ENCODE measurements around the gene CAPN13.

The CAPN13 gene

GRCh38 chr2:30809938-30810337 lies 2.7 kb upstream of the CAPN13 start:
- Histone ChIP-seq H3K27me3 (ENCODE audit: insufficient read depth, low read length, poor library complexity, severe bottlenecking) (no peaks in the 10 kb centered on the region), H3K4me1 (ENCODE audit: insufficient read depth, low read length, poor library complexity, severe bottlenecking) (no peaks in the 10 kb centered on the region), H3K79me2 (ENCODE audit: insufficient read depth, low read length) (no peaks in the 10 kb centered on the region), H3F3A (ENCODE audit: low read depth) (no peaks in the 10 kb centered on the region), H3K9ac (ENCODE audit: low read depth, low read length, poor library complexity, severe bottlenecking) (no peak overlapping the region), H3K4me2 (ENCODE audit: low read depth, low read length, poor library complexity, severe bottlenecking) (no peak overlapping the region), H3K36me3 (ENCODE audit: insufficient read depth, low read length) (no peaks in the 10 kb centered on the region), H3K9me2 (replicated peaks; ENCODE audit: low read depth, low read length) (no peaks in the 10 kb centered on the region), H2AFZ (ENCODE audit: low read length) (no peak overlapping the region), H3K4me3 (ENCODE audit: low read length, poor library complexity, severe bottlenecking) (no peak overlapping the region), H3K9me3 (ENCODE audit: insufficient read depth, low read depth, low read length) (no peaks in the 10 kb centered on the region), H4K20me1 (ENCODE audit: insufficient read depth, low read length, poor library complexity, severe bottlenecking) (no peaks in the 10 kb centered on the region)
- TF ChIP-seq EZH2phosphoT487 (IDR thresholded peaks at IDR 0.05; ENCODE audit: borderline replicate concordance), result no peak

GRCh38 chr2:30808695-30809094 lies 1.4 kb upstream of the CAPN13 start:
- H3K27me3 ChIP-seq (ENCODE audit: insufficient read depth, low read length, poor library complexity, severe bottlenecking), result no peaks in the 10 kb centered on the region
- H3F3A ChIP-seq (ENCODE audit: low read depth), result no peaks in the 10 kb centered on the region
- H3K4me3 ChIP-seq (ENCODE audit: low read length, poor library complexity, severe bottlenecking), result no peak overlapping the region
- H3K79me2 ChIP-seq (ENCODE audit: insufficient read depth, low read length), result no peaks in the 10 kb centered on the region
- H3K9me2 ChIP-seq (replicated peaks; ENCODE audit: low read depth, low read length), result no peaks in the 10 kb centered on the region
- no peaks in the 10 kb centered on the region for H3K36me3 ChIP-seq (ENCODE audit: insufficient read depth, low read length)
- H3K9me3 ChIP-seq (ENCODE audit: insufficient read depth, low read depth, low read length), result no peaks in the 10 kb centered on the region
- H3K4me2 ChIP-seq (ENCODE audit: low read depth, low read length, poor library complexity, severe bottlenecking), result no peak overlapping the region
- TF ChIP-seq EZH2phosphoT487 (IDR thresholded peaks at IDR 0.05; ENCODE audit: borderline replicate concordance), result no peak
- TF ChIP-seq CTCF (conservative IDR thresholded peaks at IDR 0.05; ENCODE audit: low read length), result no peak
- no peak overlapping the region for H3K9ac ChIP-seq (ENCODE audit: low read depth, low read length, poor library complexity, severe bottlenecking)
- no peaks in the 10 kb centered on the region for H3K4me1 ChIP-seq (ENCODE audit: insufficient read depth, low read length, poor library complexity, severe bottlenecking)
- H4K20me1 ChIP-seq (ENCODE audit: insufficient read depth, low read length, poor library complexity, severe bottlenecking), result no peaks in the 10 kb centered on the region
- no peak overlapping the region for H2AFZ ChIP-seq (ENCODE audit: low read length)

GRCh38 chr2:30803281-30803680 lies 4.0 kb downstream of the CAPN13 start:
- Histone ChIP-seq H3K36me3 (ENCODE audit: insufficient read depth, low read length) (no peaks in the 10 kb centered on the region), H3K9ac (ENCODE audit: low read depth, low read length, poor library complexity, severe bottlenecking) (no peak overlapping the region), H3K9me3 (ENCODE audit: insufficient read depth, low read depth, low read length) (no peaks in the 10 kb centered on the region), H4K20me1 (ENCODE audit: insufficient read depth, low read length, poor library complexity, severe bottlenecking) (no peaks in the 10 kb centered on the region), H3K4me3 (ENCODE audit: low read length, poor library complexity, severe bottlenecking) (no peak overlapping the region), H3K27me3 (ENCODE audit: insufficient read depth, low read length, poor library complexity, severe bottlenecking) (no peaks in the 10 kb centered on the region), H3K9me2 (replicated peaks; ENCODE audit: low read depth, low read length) (no peaks in the 10 kb centered on the region), H3F3A (ENCODE audit: low read depth) (no peaks in the 10 kb centered on the region), H3K79me2 (ENCODE audit: insufficient read depth, low read length) (no peaks in the 10 kb centered on the region), H3K4me2 (ENCODE audit: low read depth, low read length, poor library complexity, severe bottlenecking) (no peak overlapping the region), H2AFZ (ENCODE audit: low read length) (no peak overlapping the region), H3K4me1 (ENCODE audit: insufficient read depth, low read length, poor library complexity, severe bottlenecking) (no peaks in the 10 kb centered on the region)
- no peak for TF ChIP-seq CTCF (conservative IDR thresholded peaks at IDR 0.05; ENCODE audit: low read length)
- TF ChIP-seq EZH2phosphoT487 (IDR thresholded peaks at IDR 0.05; ENCODE audit: borderline replicate concordance), result no peak

- no peaks in the 10 kb centered on the region for H3K36me3 ChIP-seq (ENCODE audit: insufficient read depth, low read length)
- H3K4me3 ChIP-seq (ENCODE audit: low read length, poor library complexity, severe bottlenecking), result no peak overlapping the region
- H3K4me1 ChIP-seq (ENCODE audit: insufficient read depth, low read length, poor library complexity, severe bottlenecking), result no peaks in the 10 kb centered on the region
- H3K9me3 ChIP-seq (ENCODE audit: insufficient read depth, low read depth, low read length), result no peaks in the 10 kb centered on the region
- H2AFZ ChIP-seq (ENCODE audit: low read length), result no peak overlapping the region
- no peaks in the 10 kb centered on the region for H3K79me2 ChIP-seq (ENCODE audit: insufficient read depth, low read length)
- no peak overlapping the region for H3K9ac ChIP-seq (ENCODE audit: low read depth, low read length, poor library complexity, severe bottlenecking)
- no peak overlapping the region for H3K4me2 ChIP-seq (ENCODE audit: low read depth, low read length, poor library complexity, severe bottlenecking)
- H3K27me3 ChIP-seq (ENCODE audit: insufficient read depth, low read length, poor library complexity, severe bottlenecking), result no peaks in the 10 kb centered on the region
- TF ChIP-seq CTCF (conservative IDR thresholded peaks at IDR 0.05; ENCODE audit: low read length) (no peak), EZH2phosphoT487 (IDR thresholded peaks at IDR 0.05; ENCODE audit: borderline replicate concordance) (no peak)
- no peaks in the 10 kb centered on the region for H4K20me1 ChIP-seq (ENCODE audit: insufficient read depth, low read length, poor library complexity, severe bottlenecking)
- H3K9me2 ChIP-seq (replicated peaks; ENCODE audit: low read depth, low read length), result no peaks in the 10 kb centered on the region
- no peaks in the 10 kb centered on the region for H3F3A ChIP-seq (ENCODE audit: low read depth)
Observed at GRCh38 chr2:30802611-30803010, 4.6 kb downstream of the CAPN13 start.
